ENCODE data around the gene ERC2.

Gene ERC2

DNA sequence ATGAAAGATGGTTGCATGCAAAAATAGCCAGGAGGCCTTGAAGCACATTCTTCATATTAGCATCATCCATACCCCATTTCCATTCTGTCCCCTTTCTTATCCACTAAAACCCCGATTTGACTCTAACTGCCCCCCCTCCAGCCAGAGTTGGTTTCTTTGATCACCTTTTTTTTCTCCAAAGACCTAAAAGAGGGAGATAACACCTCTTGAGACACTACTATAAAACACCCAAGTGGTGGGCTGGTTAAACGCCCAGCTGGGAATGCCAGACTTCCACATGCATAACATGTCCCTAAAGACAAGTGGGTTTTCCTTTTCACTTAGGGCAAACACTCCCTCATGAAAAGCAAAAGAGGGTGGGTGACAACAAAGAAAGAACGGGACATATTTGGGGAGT lies 847.2 kb downstream of the ERC2 start:
- DNase-seq (ENCODE audit: insufficient read length) (no peak), FAIRE-seq (no peak)
- TF ChIP-seq TAF1 (IDR thresholded peaks at IDR 0.05; ENCODE audit: borderline replicate concordance, low read depth, low read length) (no peak), POLR2A (IDR thresholded peaks at IDR 0.05; ENCODE audit: low read depth, low read length) (no peak), POLR2AphosphoS5 (IDR thresholded peaks at IDR 0.05; ENCODE audit: low read depth, low read length) (no peak)

DNA sequence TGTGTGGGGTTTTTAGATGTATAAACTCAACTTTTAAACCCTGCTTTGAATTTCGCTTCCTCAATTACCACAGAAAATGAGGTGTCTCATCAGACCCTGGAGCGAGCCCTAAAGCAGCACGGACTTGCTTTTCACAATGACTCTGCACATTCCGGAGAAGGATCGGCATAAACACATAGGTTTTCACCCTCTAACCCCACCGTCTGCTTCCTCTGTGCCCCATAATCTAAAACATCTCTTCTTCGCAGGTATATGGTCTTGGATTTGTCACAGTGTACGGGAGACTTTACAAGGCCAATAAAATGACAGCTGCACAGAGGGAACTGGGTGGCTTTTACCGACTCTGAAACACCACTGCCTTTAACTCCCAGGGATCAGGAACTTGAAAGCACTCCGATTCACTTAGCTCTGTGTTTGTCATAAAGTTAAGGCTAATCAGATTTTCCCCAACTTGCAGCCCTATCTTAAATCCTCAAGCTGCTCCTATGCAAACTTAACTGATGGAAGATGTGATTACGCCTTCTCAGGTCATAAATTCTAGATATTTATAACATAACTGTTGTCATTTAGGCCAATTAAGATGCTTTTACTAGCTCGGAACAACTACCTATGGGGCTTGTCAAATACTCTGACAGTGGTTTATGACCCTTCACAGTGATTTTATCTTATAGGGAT lies 847.8 kb downstream of the ERC2 start:
- DNase-seq (ENCODE audit: insufficient read length) (no peak), FAIRE-seq (peak; percentile 90)
- no peak for TF ChIP-seq POLR2A (IDR thresholded peaks at IDR 0.05; ENCODE audit: low read depth, low read length)
- no peak for TF ChIP-seq TAF1 (IDR thresholded peaks at IDR 0.05; ENCODE audit: borderline replicate concordance, low read depth, low read length)
- TF ChIP-seq POLR2AphosphoS5 (IDR thresholded peaks at IDR 0.05; ENCODE audit: low read depth, low read length): no peak

DNA sequence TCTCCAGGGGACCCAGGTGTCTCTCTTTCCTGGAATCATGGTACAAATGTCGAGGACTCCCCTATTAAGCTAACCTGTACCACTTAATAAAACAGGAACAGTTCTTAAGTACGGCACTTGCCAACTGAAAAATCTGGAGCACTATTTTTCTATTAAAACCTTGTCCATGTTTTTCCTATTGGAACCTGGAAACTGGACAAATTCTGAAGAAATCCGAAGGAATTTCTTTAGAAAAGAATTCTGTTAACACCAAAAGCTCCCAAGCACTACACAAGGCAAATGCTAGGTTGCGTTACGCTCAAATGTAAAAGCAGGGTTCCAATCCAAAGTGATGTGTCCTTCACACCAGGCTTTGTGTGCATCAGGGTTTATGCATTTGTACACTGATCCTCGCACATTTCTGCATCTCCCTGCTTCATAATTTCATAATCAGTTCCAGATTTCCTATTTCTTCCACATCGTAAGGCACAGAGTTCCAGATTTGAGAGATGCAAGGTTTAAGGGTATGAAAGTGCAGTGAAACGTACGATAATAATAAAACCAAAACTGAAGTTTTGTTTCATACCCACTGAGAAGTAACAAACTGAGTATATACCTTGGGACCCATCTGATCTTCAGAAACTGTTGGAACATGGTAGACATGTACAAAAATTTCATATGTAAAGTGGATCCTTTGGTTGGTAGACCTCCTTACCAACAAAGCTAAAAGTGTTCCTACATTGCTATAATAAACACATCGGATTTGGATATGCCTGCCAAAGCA lies 849.0 kb downstream of the ERC2 start:
- FAIRE-seq: peak; percentile 82
- TF ChIP-seq POLR2A (IDR thresholded peaks at IDR 0.05; ENCODE audit: low read depth, low read length) (no peak), TAF1 (IDR thresholded peaks at IDR 0.05; ENCODE audit: borderline replicate concordance, low read depth, low read length) (no peak), POLR2AphosphoS5 (IDR thresholded peaks at IDR 0.05; ENCODE audit: low read depth, low read length) (no peak)
- DNase-seq (ENCODE audit: insufficient read length): no peak

GRCh38 chr3:55617385-55617784 lies 850.9 kb downstream of the ERC2 start:
- DNase-seq (ENCODE audit: insufficient read length): no peak
- TF ChIP-seq TAF1 (IDR thresholded peaks at IDR 0.05; ENCODE audit: borderline replicate concordance, low read depth, low read length): no peak
- no peak for TF ChIP-seq POLR2A (IDR thresholded peaks at IDR 0.05; ENCODE audit: low read depth, low read length)
- TF ChIP-seq POLR2AphosphoS5 (IDR thresholded peaks at IDR 0.05; ENCODE audit: low read depth, low read length): no peak
- FAIRE-seq: no peak

DNA sequence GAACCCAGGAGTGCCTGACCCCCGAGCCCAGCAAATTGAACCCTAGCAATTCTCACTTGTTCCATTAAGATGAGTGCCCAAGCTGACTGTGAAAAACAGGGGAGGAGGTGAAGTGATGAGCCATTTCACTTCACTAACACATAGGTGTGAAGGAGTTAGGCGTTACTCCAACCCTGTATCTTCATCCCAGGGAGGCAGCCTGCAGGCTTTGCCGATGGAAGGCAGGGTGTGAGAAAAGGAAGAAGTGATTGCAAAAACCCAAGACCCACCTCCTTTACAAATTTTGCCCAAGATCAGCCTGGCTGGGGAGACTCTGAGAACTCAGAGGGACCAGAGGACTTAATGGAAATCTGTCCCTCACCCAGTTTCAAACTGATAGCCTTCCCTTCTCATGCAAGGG lies 851.5 kb downstream of the ERC2 start:
- TF ChIP-seq POLR2AphosphoS5 (IDR thresholded peaks at IDR 0.05; ENCODE audit: low read depth, low read length): no peak
- TF ChIP-seq TAF1 (IDR thresholded peaks at IDR 0.05; ENCODE audit: borderline replicate concordance, low read depth, low read length): no peak
- no peak for TF ChIP-seq POLR2A (IDR thresholded peaks at IDR 0.05; ENCODE audit: low read depth, low read length)
- DNase-seq (ENCODE audit: insufficient read length): no peak
- no peak for FAIRE-seq

GRCh38 chr3:55615694-55616295 lies 852.5 kb downstream of the ERC2 start:
- no peak for DNase-seq (ENCODE audit: insufficient read length)
- TF ChIP-seq POLR2A (IDR thresholded peaks at IDR 0.05; ENCODE audit: low read depth, low read length): no peak
- no peak for TF ChIP-seq POLR2AphosphoS5 (IDR thresholded peaks at IDR 0.05; ENCODE audit: low read depth, low read length)
- TF ChIP-seq TAF1 (IDR thresholded peaks at IDR 0.05; ENCODE audit: borderline replicate concordance, low read depth, low read length): no peak
- FAIRE-seq: no peak

DNA sequence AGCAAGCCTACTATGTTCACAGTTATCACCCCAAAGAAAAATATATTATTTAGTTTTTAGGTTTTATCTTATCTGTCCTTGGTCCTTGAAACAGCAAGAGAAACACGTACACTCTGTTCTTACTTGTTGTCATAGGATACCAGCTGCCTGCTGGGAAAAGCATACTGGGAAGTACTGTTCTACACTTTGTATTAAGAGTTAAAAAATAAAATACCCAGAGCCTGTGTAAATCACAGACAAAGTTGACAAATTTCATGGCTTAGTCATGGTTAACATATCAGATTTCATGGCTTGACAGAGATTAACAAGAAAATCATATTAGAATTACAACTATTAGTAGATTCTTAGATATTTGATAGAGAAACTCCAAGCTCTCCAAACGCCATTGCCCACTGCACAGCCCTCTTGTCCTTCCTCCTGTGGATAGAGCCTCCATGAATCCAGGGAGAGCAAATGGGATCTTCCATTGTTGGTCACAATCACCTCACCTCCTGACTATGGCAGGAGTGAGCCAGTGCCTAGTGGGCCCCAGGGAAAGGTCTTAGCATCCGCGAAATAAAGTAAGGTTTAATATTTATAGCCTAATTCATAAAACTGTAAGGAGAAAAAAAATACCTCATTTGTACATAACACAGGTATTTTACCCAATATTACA lies 853.1 kb downstream of the ERC2 start:
- no peak for FAIRE-seq
- TF ChIP-seq POLR2A (IDR thresholded peaks at IDR 0.05; ENCODE audit: low read depth, low read length): no peak
- no peak for TF ChIP-seq POLR2AphosphoS5 (IDR thresholded peaks at IDR 0.05; ENCODE audit: low read depth, low read length)
- no peak for TF ChIP-seq TAF1 (IDR thresholded peaks at IDR 0.05; ENCODE audit: borderline replicate concordance, low read depth, low read length)
- DNase-seq (ENCODE audit: insufficient read length): no peak

DNA sequence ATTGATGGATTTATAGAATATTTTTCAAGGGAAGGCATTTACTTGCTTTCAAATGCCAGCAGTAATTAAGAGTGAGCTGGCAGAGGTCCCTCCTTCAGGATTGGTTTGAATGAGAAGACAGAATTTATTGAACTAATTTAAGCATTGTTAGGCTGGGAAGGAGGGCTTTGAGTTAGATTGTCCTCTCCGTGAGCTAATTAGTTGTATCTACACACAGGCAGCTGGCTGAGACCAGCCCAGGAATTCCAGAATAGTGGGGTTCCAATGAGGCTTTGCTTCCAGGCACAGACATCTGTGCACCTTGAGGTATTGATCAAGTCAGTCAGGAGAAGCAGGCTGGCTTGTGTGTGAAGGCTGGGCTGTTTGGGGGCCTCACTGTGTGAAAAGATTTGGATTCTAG lies 857.1 kb downstream of the ERC2 start:
- FAIRE-seq (no peak), DNase-seq (ENCODE audit: insufficient read length) (no peak)
- TF ChIP-seq POLR2AphosphoS5 (IDR thresholded peaks at IDR 0.05; ENCODE audit: low read depth, low read length) (no peak), TAF1 (IDR thresholded peaks at IDR 0.05; ENCODE audit: borderline replicate concordance, low read depth, low read length) (no peak), POLR2A (IDR thresholded peaks at IDR 0.05; ENCODE audit: low read depth, low read length) (no peak)

DNA sequence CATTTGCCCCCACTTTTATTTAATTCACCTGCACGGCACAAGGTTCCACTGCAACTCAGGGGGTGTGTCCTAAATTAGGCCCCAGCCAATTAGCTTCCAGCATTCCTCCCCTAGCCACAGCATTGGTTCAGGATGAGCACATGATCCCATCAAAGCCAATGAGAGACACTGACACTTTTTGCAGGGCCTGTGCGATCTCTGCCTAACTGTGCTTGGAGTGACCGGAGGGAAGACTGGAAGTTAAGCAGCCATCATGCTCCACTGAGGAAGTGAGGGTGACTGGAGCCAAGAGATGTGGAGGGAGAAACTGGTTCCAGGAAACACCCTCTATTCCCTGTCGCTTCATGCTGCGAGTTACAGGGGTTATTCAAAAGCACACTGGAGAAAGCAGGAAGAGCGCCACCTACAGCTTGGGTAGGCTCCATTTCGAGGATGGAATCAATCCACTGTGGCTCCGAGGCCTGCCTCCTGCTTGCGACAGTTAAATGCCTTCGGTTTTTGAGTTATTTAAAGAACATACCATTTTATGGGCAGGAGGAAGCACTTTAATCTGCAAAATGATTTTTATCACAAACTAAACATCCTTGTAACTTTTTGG lies 858.9 kb downstream of the ERC2 start:
- no peak for TF ChIP-seq POLR2A (IDR thresholded peaks at IDR 0.05; ENCODE audit: low read depth, low read length)
- no peak for TF ChIP-seq TAF1 (IDR thresholded peaks at IDR 0.05; ENCODE audit: borderline replicate concordance, low read depth, low read length)
- TF ChIP-seq POLR2AphosphoS5 (IDR thresholded peaks at IDR 0.05; ENCODE audit: low read depth, low read length): no peak
- peak; percentile 66 for FAIRE-seq
- no peak for DNase-seq (ENCODE audit: insufficient read length)

GRCh38 chr3:55608301-55608937 lies 859.8 kb downstream of the ERC2 start:
- FAIRE-seq: peak; percentile 44
- TF ChIP-seq TAF1 (IDR thresholded peaks at IDR 0.05; ENCODE audit: borderline replicate concordance, low read depth, low read length) (no peak), POLR2AphosphoS5 (IDR thresholded peaks at IDR 0.05; ENCODE audit: low read depth, low read length) (no peak), POLR2A (IDR thresholded peaks at IDR 0.05; ENCODE audit: low read depth, low read length) (no peak)
- DNase-seq (ENCODE audit: insufficient read length): no peak

Data from GM12892 (cell line).